ENCODE results near the gene LRRC55.
"Not testable (repeated sequence)": the region's sequence is repeated elsewhere in the genome, so short reads cannot be mapped to it uniquely, and the experiment has no call there.

LRRC55 gene

DNA sequence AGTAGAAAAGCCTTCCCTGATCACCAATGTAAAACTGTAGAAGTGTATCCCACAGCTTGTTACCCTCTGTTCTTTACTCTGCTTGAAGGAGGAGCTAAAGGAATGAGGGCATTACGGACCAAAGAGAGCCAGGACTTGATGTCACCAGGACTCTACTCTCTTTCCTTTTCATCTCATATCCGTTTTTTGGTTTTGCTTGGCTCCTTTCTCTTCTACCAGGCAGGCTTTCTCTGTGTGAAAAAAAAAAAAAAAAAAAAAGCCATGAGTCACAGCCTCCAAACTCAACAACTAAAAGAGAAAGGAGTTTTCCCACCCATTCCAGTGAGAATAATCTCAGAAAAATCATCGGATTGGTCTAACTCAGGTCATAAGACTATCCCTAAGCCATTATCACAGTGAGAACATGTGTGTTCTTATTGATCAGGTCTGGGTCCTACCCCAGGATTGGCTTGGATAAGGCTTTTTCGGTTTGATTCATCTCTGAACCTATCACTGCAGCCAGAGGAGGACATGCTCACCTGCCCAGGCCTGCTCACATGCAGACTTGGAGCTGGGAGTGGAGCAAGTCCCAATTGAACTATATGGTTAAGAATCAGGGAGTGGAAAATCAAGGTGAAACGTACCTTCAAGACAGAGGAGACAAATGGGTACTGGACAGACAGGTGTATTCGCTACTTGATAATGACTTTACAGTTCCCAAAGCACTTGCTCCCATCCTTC is 19.4 kb upstream of the LRRC55 start:
- DNase-seq (ENCODE audit: low read depth) = peak; percentile 6

DNA sequence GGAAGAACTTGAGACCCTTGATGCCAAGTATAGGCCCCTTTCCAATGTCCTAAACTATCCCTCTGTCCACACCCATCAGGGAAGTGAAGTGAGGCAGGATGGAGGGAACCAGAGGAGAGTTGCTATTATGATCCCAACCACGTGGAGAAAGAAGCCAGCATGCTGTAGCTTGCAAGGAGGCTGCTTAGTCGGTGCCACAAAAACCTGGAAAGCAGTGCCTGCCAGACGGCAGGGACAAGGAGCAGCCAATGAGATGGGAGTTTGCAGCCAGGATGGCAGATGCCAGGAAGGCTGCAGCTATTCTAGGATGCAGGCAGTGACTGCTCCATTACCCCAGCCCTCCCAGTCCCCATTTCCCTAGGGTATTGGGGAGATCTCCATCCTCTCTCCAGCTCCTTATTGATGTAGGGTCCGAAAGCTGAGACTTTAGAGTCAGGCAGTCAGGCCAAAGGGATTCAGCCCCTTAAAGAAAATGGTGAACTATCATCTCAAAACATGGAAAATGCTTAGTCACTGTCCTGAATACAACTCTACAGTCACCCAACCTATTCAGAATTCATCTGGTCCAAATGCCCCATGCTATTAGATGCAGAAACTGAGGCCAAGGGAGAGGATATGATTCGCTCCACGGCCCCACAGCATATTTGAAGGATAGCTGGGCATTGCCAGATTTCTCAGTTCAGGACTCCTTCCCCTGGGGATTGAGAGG is 18.4 kb upstream of the LRRC55 start:
- DNase-seq (ENCODE audit: low read depth) = no peak

DNA sequence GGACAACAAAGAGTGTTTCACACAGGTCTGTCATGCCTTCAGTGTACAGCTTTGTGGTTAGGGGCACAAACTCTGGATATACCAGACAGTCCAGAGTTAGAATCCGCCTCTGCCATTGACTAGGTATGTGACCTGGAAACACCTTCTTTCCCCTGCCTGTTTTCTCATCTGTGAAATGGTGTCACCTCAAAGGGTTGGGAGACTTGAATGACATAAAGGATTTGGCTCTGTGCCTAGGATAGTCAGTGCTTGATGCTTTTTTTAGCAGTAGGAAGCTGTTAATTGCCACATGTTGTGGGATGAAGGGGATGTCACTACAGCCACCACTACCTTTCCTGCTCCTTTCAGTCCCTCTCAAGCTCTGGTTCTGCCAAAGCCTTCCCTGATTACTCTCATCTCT is 17.4 kb upstream of the LRRC55 start:
- DNase-seq (ENCODE audit: low read depth) = no peak

DNA sequence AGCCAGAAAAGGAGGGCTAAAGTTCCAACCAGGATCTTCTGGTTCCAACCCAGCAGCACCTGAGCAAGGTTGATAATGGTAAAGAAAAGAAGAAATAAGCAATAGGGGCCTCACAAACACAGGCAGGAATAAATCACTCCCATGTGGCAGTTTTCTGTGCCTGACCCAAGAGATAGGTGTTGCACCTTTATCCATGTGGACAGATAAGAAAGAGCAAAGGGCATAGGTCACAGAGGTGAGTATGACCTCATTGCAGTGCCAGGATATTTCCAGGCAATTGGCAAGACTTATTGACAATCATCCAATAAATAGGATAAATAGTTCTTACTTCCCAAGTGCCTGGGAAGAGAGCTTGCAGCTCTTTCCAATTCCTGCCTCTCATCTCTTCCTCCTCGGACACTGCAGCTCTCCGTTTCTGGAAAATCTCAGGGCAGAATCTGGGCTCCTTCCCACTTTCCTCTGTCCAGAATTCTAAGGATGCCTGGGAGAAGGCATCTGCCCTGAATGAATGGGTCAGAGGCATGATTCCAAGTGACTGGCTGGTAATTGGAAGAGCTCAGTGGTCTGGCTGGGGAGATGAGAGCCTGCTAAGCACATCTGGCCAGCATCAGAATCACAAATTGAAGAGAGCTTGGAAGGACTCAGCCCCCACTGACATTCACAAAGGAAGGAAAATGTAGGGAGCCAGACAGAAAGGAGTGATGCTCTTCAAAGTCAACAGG is 14.5 kb upstream of the LRRC55 start:
- no peak for DNase-seq (ENCODE audit: low read depth)

DNA sequence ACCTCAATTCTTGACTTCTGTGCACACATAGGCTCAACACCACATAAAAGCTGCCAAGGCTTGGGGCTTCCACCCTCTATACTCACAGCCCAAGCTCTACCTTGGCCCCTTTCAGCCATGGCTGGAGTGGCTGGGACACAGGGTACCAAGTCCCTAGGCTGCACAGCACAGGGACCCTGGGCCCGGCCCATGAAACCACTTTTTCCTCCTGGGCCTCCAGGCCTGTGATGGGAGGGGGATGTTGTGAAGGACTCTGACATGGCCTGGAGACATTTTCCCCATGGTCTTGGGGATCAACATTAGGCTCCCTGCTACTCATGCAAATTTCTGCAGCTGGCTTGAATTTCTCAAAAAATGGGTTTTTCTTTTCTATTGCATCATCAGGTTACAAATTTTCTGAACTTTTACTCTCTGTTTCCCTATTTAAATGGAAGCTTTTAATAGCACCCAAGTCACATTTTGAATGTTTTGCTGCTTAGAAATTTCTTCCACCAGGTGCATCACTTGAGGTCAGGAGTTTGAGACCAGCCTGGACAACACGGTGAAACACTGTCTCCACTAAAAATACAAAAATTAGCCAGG is 11.9 kb upstream of the LRRC55 start:
- DNase-seq (ENCODE audit: low read depth) = not testable (repeated sequence)

DNA sequence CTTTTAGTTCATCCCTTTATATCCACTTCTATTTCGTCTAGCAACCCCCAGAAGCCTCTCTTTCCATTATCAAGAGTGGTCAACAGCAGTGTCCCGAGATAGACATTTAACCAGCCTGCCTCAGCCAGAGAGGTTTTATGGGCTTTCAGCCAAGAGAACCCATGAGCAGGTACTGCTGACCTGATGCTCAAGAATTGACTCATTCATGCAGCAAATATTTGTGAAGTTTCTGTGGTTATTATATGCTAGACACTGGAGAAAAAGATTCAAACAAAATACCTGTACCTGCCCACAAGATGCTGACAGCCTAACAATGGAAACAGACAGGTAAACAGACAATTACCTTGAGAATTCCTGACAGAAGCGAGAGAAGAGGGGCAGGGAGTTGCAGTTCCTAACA is 9.7 kb upstream of the LRRC55 start:
- no peak for DNase-seq (ENCODE audit: low read depth)

DNA sequence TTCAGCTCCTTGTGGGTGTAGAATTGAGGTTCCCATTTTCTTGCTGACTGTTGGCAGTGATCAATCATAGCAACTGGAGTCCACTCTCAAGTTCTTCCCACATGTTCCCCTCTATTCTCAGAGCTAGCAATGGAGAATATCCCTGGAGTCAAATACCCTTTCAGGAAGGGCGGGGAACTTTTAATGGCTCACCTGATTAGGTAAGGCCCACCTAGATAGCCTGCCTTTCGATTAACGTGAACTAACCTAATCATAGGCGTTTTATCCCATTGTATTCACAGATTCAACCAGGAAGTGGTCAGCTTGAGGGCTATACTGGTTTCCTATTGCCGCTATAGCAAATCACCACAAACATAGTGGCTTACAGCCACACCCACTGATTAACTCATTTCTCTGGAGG is 7.1 kb upstream of the LRRC55 start:
- DNase-seq (ENCODE audit: low read depth) = no peak

DNA sequence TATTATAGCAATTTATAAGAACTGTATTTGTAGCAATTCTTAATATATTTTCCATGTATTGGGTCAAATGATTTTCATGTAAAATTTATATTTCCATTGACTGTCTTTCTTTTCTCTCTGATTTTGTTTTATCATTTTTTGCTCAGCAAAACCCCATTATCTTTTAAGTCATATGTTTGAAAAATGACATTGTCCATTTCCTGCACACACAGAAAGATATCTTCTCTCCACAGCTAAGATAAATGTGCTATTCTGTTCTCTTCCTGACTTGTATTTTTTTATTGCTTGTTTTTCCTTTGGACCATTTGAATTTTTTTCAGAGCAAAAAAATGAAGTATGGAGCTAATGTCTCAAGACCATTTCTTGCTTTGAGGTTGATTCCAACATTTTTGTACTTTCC is 6.3 kb upstream of the LRRC55 start:
- DNase-seq (ENCODE audit: low read depth) = no peak

DNA sequence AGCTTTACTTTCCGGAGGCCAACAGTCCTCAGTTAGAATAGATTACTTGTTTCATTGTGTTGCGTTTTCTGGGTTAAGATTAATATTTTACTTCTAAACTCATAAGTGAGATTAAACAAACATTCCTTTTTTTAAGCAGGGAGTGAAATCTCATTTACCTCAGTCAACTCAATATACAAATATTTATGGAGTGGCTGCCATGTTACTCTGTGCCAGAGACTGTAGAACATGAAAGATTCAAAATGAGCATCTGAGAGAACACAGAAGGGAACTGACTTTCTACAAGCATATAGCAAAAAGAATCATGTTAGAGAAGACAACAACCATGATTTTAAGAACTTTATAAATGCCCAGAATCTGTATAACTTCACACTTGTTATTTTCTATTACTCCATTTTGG is 3.4 kb upstream of the LRRC55 start:
- DNase-seq (ENCODE audit: low read depth) = no peak

DNA sequence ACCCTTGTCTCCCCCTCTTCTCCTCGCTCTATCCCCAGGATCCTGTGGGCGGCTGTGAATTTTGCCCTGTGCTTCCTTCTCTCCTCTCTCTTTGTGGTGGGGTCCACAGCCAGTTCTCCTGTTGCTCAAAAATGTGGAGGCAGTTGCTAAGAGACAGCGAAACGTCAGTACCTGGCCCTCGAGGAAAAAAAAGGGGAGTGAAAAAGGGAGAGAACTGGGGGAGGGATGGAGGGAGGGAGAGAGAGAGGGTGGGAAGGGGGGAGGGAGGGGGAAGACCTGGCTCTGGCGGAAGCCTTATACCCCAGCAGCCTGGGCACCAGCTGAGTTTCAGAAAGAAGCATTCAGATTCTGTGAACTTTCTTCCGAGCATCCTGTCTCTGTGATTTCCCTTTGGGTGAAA is 2.1 kb upstream of the LRRC55 start:
- no peak for DNase-seq (ENCODE audit: low read depth)

DNA sequence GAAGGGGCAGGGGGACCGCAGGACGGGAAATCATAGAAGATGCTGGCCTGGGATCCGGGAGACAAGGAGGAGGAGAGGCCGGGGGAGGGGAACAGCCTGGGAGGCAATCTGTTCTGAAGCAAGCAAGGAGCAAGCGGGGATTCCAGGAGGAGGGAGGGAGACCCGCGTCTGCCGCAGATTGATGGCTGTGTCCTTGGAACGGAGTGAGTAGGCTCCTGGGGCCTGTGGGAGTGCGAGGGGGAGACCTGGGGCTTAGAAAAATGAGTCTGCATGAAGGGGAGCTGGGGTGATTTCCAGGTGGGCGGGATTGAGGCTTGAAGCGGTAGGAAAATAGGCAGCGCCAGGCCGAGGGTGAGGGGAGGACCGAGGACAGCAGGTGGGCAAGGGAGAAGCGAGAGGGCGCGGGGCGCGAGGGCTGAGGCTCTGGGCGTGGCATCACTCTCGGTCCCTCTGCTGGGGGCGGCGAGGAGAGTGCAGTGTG is 1.6 kb upstream of the LRRC55 start:
- DNase-seq (ENCODE audit: low read depth) = no peak

DNA sequence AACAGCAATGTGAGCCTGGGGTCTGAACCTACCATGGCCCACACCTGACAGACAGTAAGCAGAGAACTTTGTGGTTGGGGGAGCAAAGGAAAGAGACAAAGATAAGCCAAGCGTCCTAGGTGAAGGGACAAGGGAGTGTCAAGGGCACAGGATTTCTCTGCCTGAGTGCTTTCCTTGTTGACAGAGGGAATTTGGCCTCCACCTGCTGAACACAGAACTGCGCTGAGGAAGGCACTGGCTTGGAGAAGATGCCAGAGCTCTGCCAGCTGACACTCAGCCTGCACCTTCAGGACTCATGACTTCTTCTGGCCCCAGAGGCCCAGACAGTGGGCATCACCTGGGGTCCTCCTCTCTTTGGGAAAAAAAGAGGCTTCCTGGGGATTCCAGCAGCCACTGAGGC is 789 bp upstream of the LRRC55 start:
- no peak for DNase-seq (ENCODE audit: low read depth)

DNA sequence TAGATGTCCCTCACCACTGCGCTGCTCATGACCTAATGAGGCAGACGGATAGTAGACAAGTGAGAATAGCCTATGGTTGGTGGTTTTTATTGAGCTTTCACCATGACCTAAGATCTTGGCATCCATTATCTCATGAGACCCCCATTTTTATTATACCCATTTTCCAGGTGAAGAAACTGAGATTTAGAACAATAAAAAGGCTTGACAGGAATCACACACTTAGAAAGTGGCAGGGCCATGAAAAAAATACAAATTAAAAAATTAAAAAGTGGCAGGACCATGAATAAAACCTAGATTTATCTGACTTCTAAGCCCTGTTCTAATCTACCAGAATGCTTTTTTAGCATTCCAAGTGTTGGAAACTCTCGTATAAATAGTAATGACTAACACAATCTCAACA is 1.1 kb downstream of the LRRC55 start:
- no peak for DNase-seq (ENCODE audit: low read depth)

DNA sequence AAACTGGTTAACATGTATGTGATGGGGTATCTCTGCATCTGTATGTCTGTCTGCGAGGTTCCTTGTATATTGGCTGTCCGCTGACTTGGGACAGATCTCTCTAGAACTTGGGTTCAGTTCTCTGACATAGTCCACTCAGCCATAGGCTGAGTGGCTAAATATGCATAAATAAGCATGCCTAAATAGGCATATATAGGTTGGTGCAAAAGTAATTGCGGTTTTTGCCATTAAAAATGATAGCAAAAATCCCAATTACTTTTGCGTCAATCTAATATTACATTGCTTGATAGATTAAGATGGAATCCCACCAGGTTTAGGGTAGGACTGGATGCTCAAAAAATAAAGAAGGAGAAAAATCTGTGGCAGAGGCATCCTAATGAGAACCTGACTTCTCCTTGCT is 8.8 kb downstream of the LRRC55 start:
- DNase-seq (ENCODE audit: low read depth) = no peak

DNA sequence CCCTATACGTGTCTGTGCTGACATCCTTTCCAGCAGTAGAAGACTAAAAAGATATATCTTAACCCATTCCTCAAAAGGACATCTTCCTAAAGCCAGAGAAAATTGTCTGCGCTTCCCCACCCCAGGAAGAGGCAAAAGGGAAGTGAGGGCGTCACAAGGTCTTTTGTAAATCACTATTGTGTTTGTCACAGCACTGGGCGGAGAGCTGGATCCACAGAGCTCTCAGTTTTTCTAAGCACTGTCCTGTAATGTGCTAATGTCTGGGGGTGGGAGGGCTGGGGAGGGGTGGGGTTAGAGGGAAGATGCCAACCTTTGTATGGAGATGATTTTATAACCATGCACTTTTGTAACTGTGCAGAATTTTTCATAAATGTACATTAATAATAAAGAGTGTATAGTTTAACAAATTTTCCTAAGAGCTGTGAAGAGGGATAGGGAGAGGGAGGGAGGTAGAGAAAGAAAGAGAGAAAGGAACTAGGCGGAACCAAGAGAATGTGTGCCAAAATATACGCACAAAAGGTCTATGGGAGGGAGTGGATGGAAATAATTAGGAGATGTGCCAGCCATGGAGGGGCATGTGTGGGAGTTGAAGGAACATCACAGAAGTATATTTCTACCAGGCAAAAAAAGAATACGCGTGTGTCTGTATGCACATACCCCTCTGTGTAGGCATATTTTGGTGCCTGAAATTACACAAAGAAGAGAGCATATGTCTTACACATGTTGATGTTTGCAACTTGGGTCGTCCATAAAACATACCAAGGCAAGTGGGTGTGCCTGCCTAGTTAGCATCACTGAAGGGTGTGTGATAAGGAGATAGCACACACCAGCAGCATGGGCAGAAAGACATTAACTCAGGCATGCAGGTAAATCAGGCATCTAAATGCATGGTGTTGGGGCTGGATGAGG is 9.8 kb downstream of the LRRC55 start:
- DNase-seq (ENCODE audit: low read depth) = no peak

DNA sequence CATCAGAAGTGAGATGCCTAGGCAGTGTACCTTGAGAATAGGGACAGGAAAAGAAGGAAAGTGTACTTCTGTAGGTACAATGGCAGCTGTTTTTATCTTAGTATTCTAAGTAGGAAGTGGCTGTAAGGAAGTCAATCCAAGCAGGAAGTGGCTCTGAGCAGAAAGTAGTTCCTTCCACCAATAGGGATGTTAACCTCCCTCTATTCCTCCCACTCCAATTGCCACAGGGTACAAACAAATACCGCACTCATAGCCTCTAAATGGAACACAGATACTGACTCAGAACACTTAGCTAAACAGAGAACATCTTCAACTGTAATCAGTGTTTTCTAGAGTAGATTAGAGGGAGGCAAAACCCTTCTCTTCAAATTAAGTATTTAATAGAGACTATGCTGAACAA is 10.6 kb downstream of the LRRC55 start:
- no peak for DNase-seq (ENCODE audit: low read depth)

DNA sequence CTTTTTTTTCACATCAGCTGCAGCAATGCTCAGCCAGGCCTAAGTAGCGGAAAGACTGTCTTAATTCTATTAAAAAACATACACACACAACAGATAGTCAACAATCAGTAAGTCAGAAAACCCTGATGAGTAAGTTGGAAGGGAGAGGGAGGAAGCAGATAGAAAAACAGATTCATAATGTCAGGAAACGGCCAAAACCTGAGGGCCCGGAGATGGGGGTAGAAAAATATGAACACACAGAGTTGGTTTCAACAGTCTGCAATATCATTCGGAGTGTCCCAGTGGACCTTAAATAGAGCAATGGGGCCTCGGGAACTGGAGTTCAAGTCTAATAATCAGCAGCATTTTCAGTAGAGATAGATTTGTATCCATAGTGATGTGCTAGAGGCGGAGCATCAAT is 14.8 kb downstream of the LRRC55 start:
- no peak for DNase-seq (ENCODE audit: low read depth)

DNA sequence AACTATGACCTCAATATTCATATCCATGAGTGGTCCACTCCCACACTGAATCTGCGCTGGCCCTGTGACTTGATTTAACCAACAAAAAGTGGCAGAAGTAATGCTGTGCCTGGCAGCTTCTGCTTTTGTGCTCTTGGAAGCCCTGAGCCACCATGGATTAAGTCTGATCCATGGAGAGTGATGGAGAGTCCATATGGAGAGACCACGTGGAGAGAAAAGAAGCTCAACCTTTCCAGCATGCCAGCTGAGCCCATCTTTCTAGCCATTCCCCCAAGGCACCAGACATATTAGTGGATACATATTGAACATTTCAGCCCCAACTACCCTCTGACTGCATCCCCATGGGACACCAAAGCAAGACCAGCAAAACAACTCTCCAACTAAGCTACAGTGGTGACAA is 16.0 kb downstream of the LRRC55 start:
- no peak for DNase-seq (ENCODE audit: low read depth)

DNA sequence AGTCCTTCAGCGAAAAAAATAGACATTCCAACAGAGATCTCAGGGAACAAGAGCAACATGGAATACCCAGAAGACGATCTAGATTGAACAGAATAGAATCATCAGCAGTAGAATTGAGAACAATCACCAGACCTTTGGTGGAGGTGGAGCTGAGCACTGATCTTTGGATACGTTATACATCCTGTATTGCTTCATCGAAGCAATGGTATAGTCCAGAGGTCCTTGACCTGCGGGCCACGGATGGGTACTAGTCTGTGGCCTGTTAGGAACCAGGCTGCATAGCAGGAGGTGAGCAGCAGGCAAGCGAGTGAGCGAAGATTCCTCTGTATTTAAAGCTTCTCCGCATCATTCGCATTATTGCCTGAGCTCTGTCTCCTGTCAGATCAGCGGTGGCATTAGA is 17.6 kb downstream of the LRRC55 start:
- no peak for DNase-seq (ENCODE audit: low read depth)

DNA sequence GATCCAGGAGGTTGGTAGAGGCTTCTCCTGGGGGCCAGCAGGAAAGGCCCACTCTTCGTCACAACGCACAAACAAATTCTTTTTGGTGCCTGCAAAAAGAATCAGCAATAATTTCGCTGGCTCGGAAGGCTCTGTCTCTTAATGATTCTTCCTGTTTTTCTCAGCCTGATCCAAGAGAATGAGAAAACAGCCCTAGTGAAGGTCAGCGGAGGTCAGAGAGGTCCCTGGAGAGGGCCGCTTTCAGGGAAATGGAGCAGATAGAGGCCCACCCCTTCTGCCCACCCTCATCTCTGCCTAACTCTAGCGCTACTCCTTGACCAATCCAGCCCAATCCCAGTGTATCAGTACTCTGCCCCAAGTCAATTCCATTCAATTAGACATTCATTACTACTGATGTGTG is 19.2 kb downstream of the LRRC55 start:
- no peak for DNase-seq (ENCODE audit: low read depth)

DNA sequence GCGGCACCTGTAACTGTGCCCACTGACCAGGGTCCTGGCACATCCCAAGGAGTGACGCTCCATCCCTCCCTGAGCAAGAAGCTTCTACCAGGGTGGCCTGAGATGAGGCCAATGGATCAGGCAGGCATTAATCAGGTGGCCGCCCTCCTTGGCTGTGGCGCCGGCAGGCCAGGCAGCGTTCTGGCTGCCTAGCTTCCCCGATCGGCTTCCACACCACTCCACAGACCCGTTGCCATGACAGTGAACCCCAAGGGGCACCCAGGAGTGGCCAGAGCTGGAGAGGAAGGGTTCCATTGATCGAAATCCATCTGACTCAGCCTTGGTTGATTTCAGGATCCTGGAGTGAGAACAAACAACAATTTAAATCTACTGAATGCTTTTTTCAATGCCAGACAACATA is 20.5 kb downstream of the LRRC55 start:
- DNase-seq (ENCODE audit: low read depth) = no peak

DNA sequence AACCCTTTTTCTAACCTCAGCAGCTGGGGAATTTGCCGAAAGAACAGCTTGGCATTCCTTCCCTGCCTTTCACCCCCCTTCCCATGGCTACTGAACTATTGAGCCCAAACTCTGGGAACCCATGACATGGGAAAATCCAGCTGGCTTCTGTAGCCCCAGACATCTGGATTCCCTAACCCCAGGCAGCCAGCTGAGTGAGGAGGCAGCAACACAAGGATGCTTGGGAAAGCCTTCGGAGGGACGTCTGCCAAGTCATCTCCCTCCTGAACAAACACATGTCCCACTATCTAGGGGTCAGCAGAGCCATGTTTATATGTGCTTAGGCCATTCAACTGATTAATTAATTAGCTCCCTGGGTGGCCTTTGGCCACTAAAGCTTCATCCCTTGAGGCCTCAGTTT is 21.6 kb downstream of the LRRC55 start:
- no peak for DNase-seq (ENCODE audit: low read depth)
